ENCODE measurements around the gene CYP2C9.
A peak's percentile ranks its signal among the peaks of the same experiment; 100 is the strongest.

Gene CYP2C9

DNA sequence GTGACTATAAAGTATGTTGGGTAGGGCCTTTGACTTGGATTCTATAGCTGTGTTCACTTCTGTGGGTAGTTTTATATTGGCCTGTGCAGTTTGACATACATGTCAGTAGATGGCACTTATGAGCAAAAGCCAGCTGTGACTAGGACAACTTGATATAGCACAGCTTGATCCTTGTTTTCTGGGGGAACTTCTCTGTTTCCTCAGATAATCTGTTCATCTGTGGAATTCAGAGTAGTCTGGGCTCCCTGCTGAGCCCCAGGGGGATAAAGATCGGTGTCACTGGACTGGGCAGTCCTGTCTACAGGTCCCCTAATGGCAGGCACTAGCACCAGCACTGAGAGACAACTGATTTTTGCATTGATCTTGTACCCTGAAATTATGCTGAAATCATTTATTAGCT, 25.4 kb downstream of the CYP2C9 start:
- Histone ChIP-seq H3K27ac (ENCODE audit: low read length) (no peak overlapping the region), H3K4me1 (ENCODE audit: control insufficient read depth in 1 of 2, insufficient read depth in 2 of 2, low read length in 2 of 2) (no peaks in the 10 kb centered on the region), H3K4me3 (ENCODE audit: low read depth in 1 of 2, low read length in 2 of 2) (no peak overlapping the region), H3K27me3 (ENCODE audit: low read depth, low read length) (no peaks in the 10 kb centered on the region), H3K9me3 (ENCODE audit: control insufficient read depth in 1 of 2, low read length in 2 of 2) (peaks cover 0 to 3% of the 10 kb centered on the region in 2 donors), H3K36me3 (ENCODE audit: control insufficient read depth in 1 of 2, insufficient read depth in 2 of 2, low read length in 2 of 2) (no peaks in the 10 kb centered on the region)

DNA sequence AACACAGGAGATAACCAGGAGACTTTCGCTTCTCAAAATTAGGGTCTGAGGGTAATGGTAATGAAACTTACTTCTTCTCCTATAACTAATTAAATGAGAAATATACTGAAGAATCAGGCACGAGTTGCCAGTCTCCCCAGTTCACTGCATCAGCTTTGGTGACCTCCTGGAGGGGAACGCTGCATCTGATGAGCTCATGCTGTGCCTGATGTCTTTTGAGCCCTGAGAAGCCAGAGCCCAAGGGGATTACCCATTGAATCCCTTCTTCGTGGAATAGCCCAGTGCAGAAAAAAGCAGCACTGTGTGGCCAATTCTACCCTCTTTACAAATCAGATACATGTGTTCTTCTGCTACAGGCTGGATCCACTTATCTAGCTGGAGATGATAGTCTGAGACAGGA, 45.1 kb downstream of the CYP2C9 start:
- Histone ChIP-seq H3K4me1 (ENCODE audit: control insufficient read depth in 1 of 2, insufficient read depth in 2 of 2, low read length in 2 of 2) (no peaks in the 10 kb centered on the region), H3K27me3 (ENCODE audit: low read depth, low read length) (no peaks in the 10 kb centered on the region), H3K36me3 (ENCODE audit: control insufficient read depth in 1 of 2, insufficient read depth in 2 of 2, low read length in 2 of 2) (no peaks in the 10 kb centered on the region)

DNA sequence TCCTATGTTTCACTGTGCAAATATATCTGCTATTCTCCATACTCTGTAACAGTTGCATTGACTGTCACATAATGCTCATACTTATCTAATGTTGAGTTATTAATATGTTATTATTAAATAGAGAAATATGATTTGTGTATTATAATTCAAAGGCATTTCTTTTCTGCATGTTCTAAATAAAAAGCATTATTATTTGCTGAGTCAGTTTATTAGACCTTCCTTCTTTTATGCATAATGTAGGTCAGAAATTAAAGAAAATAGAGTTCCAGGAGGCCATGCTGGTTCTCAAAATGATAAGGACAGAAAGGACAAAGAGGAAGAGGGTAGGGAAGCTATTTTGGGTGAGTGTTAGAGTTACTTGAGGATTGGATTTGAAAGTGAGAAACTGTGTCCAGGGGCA, 50.7 kb downstream of the CYP2C9 start:
- H3K27me3 ChIP-seq (ENCODE audit: low read depth, low read length), result no peaks in the 10 kb centered on the region
- H3K9me3 ChIP-seq (ENCODE audit: control insufficient read depth in 1 of 2, low read length in 2 of 2), result peaks cover 4 to 16% of the 10 kb centered on the region in 2 donors
- H3K4me1 ChIP-seq (ENCODE audit: control insufficient read depth in 1 of 2, insufficient read depth in 2 of 2, low read length in 2 of 2), result no peaks in the 10 kb centered on the region
- no peak overlapping the region for H3K4me3 ChIP-seq (ENCODE audit: low read depth in 1 of 2, low read length in 2 of 2)
- no peak overlapping the region for H3K27ac ChIP-seq (ENCODE audit: low read length)
- H3K36me3 ChIP-seq (ENCODE audit: control insufficient read depth in 1 of 2, insufficient read depth in 2 of 2, low read length in 2 of 2), result no peaks in the 10 kb centered on the region

More for the DNA sequence above, 45.1 kb downstream of the CYP2C9 start:
- H3K4me3 ChIP-seq (ENCODE audit: low read depth in 1 of 2, low read length in 2 of 2), result no peak overlapping the region
- no peak overlapping the region for H3K27ac ChIP-seq (ENCODE audit: low read length)
- H3K9me3 ChIP-seq (ENCODE audit: control insufficient read depth in 1 of 2, low read length in 2 of 2), result no peaks in the 10 kb centered on the region

DNA sequence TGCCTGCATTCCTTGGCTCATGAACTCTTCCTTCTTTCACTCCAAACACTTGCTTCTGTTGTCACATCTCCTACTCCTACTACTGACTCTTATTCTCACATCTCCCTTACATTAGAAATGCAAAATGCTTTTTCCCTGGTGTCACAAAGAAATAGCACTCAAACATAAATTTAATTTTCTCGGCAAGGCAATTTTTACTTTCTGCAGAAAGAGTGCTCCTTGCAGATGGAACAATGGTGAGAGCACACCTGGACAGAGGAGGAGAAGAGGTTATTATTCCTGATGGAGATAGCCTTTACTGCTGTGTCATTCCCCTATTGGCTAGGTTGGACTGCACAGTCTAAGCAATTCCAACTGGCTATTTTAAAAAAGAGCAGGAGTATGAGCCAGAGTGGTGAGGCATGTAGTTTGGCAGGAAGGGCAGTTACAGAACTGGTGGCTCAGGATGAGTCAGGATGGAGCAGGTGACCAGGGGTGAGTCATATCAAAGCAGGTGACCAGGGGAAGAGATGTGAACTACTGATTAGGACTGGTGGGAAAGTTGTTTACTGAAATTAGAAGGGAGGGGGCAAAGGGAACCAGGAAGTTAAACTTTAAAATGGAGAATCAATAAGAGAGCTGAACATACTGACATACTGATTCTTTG, 52.9 kb downstream of the CYP2C9 start:
- Histone ChIP-seq H3K36me3 (ENCODE audit: control insufficient read depth in 1 of 2, insufficient read depth in 2 of 2, low read length in 2 of 2) (no peaks in the 10 kb centered on the region), H3K27me3 (ENCODE audit: low read depth, low read length) (no peaks in the 10 kb centered on the region), H3K9me3 (ENCODE audit: control insufficient read depth in 1 of 2, low read length in 2 of 2) (peaks cover 4 to 16% of the 10 kb centered on the region in 2 donors), H3K4me1 (ENCODE audit: control insufficient read depth in 1 of 2, insufficient read depth in 2 of 2, low read length in 2 of 2) (no peaks in the 10 kb centered on the region), H3K4me3 (ENCODE audit: low read depth in 1 of 2, low read length in 2 of 2) (peak overlapping the region in 1 of 2 donors; percentile 24), H3K27ac (ENCODE audit: low read length) (no peak overlapping the region)

DNA sequence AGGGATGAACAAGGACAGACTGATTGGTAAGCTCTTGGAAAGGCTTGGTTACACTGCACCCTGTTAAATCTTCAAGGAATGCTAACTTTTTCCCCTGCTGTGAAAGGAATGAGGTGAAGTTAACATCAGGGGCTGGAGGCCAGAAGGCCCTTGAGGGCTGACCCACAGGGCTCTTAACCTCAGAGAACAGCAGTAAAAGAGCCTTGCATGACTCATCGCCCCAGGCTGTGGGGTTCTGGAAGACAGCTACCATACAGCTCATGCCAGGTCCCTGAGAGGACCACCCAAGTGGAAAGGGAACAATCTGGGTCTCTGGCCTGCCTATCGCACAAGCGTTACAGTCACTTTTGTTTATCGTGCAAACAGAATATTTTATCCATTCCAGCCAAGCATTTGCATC, 54.4 kb downstream of the CYP2C9 start:
- Histone ChIP-seq H3K27ac (ENCODE audit: low read length) (no peak overlapping the region), H3K27me3 (ENCODE audit: low read depth, low read length) (no peaks in the 10 kb centered on the region), H3K36me3 (ENCODE audit: control insufficient read depth in 1 of 2, insufficient read depth in 2 of 2, low read length in 2 of 2) (no peaks in the 10 kb centered on the region), H3K4me3 (ENCODE audit: low read depth in 1 of 2, low read length in 2 of 2) (no peak overlapping the region), H3K9me3 (ENCODE audit: control insufficient read depth in 1 of 2, low read length in 2 of 2) (peaks cover 4 to 16% of the 10 kb centered on the region in 2 donors), H3K4me1 (ENCODE audit: control insufficient read depth in 1 of 2, insufficient read depth in 2 of 2, low read length in 2 of 2) (no peaks in the 10 kb centered on the region)

DNA sequence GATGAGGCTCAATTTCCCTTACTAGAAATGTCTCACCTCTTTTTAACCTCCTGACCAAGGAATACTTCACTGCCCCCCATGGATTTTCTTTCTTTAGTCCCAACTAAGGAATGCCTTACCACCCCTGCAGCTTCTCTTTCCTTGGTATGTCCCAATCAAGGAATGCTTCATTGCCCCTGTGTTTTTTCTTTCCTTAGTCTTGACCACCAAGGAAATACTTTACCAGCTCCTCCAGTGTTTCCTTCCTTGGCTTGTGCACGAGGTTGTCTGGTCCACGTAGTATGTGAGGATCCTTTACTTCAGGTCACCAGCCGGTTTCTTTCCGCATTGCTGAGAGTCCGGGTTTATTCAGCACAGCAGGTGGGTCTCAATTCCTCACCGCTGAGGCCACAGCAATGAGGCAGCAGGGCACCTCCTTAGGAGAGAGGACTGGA, 59.3 kb downstream of the CYP2C9 start:
- Histone ChIP-seq H3K9me3 (ENCODE audit: control insufficient read depth in 1 of 2, low read length in 2 of 2) (no peaks in the 10 kb centered on the region), H3K27me3 (ENCODE audit: low read depth, low read length) (no peaks in the 10 kb centered on the region), H3K27ac (ENCODE audit: low read length) (no peak overlapping the region), H3K4me1 (ENCODE audit: control insufficient read depth in 1 of 2, insufficient read depth in 2 of 2, low read length in 2 of 2) (no peaks in the 10 kb centered on the region), H3K36me3 (ENCODE audit: control insufficient read depth in 1 of 2, insufficient read depth in 2 of 2, low read length in 2 of 2) (no peaks in the 10 kb centered on the region), H3K4me3 (ENCODE audit: low read depth in 1 of 2, low read length in 2 of 2) (no peak overlapping the region)

DNA sequence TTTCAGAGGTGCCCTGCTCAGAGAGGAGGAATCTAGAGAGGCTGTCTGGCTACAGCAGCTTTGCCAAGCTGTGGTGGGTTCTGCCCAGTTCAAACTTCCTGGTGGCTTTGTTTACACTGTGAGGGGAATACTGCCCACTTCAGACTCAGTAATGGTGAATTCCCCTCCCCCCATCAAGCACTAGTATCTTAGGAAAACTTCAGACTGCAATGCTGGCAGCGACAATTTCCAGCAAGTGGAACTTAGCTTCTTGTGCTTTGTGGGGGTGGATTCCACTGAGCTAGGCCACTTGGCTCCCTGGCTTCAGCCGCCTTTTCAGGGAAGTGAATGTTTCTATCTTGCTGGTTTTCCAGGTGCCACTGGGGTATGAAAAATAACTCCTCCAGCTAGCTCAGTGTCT, 88.0 kb downstream of the CYP2C9 start:
- Histone ChIP-seq H3K27me3 (ENCODE audit: low read depth, low read length) (no peaks in the 10 kb centered on the region), H3K4me3 (ENCODE audit: low read depth in 1 of 2, low read length in 2 of 2) (no peak overlapping the region), H3K36me3 (ENCODE audit: control insufficient read depth in 1 of 2, insufficient read depth in 2 of 2, low read length in 2 of 2) (no peaks in the 10 kb centered on the region), H3K27ac (ENCODE audit: low read length) (no peak overlapping the region), H3K4me1 (ENCODE audit: control insufficient read depth in 1 of 2, insufficient read depth in 2 of 2, low read length in 2 of 2) (no peaks in the 10 kb centered on the region), H3K9me3 (ENCODE audit: control insufficient read depth in 1 of 2, low read length in 2 of 2) (peaks cover 0 to 2% of the 10 kb centered on the region in 2 donors)

DNA sequence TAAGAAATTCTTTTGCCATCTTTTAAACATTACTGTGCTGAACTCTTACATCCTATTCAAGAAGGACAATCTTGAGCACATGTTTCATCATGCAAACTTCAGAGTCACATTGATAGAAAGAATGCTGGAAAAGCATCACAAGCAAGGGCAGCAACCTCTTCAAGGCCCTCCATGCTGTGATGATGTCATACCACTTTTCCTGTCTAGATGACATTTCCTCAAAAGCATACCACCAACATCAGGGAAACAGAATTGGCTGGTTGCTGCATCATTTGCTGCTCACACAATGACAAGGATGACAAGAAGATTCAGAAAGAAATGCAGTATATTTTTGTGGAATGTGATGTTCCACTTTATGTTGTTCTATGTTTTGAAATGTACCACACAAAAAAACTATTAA, 93.2 kb downstream of the CYP2C9 start:
- Histone ChIP-seq H3K27ac (ENCODE audit: low read length) (no peak overlapping the region), H3K4me1 (ENCODE audit: control insufficient read depth in 1 of 2, insufficient read depth in 2 of 2, low read length in 2 of 2) (no peaks in the 10 kb centered on the region), H3K36me3 (ENCODE audit: control insufficient read depth in 1 of 2, insufficient read depth in 2 of 2, low read length in 2 of 2) (no peaks in the 10 kb centered on the region), H3K27me3 (ENCODE audit: low read depth, low read length) (no peaks in the 10 kb centered on the region), H3K4me3 (ENCODE audit: low read depth in 1 of 2, low read length in 2 of 2) (no peak overlapping the region), H3K9me3 (ENCODE audit: control insufficient read depth in 1 of 2, low read length in 2 of 2) (peaks cover 0 to 2% of the 10 kb centered on the region in 2 donors)

DNA sequence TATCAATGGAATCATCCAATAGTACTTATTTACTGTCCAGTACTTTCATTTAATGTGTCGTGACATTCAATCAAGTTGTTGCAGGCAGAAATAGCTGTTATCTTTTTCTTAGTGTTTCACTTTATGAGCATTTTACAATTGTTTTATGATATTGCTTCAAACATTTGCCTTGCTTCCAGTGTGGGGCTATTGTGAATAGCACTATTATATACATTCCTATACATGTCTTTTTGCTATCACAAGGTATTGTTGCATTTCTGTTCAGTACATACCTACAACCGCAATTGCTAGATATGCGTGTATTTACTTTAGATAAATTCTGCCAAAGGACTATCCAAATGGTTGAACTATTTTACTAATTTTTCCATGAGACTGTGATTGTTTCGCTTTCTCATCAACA, 95.9 kb downstream of the CYP2C9 start:
- no peak overlapping the region for H3K27ac ChIP-seq (ENCODE audit: low read length)
- H3K9me3 ChIP-seq (ENCODE audit: control insufficient read depth in 1 of 2, low read length in 2 of 2), result peaks cover 0 to 2% of the 10 kb centered on the region in 2 donors

DNA sequence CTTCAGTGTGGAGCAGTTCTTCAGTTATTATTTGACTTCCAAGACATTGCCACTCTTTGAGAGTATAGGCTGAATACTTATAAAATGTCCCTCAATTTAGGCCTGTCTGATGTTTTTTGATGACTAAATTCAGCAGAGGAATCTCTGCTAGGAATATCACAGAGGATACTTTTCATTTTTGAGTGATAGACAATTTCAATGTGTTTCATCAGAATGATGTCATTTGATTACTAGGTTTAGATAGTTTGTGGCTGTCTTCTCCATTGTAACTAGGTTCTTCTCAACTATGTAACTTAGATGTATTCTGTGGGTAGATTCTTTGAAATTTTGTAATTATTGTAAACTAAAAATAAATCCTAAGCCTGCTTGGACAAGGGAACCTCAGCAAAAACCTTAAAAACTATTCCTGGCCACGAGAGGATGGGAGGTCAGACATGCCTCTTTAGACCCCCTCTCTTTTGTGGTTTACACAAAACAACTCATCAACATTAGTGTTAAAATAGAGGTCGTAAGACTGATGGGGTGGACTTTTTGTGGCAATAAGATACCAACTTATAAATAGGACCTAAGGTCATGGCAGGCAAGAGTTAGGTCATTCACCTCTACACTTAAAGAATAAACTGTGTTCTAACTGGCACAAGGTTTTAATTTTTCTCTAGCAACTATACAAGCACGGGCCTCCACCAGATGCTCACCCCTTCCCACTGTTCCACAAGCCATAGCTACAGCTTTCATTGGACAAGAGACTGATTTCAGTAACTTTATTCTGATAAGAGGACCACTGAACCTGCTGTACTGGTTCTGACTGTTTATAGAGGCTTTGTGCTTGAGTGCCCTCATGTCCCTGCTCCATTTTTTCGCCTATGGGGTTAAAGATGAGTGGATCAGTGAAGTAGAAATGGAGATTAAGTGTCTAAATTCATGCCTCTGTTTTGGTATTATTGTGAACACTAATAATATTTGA, 97.2 kb downstream of the CYP2C9 start:
- H3K36me3 ChIP-seq (ENCODE audit: control insufficient read depth in 1 of 2, insufficient read depth in 2 of 2, low read length in 2 of 2), result no peaks in the 10 kb centered on the region
- no peaks in the 10 kb centered on the region for H3K27me3 ChIP-seq (ENCODE audit: low read depth, low read length)
- no peaks in the 10 kb centered on the region for H3K4me1 ChIP-seq (ENCODE audit: control insufficient read depth in 1 of 2, insufficient read depth in 2 of 2, low read length in 2 of 2)
- H3K4me3 ChIP-seq (ENCODE audit: low read depth in 1 of 2, low read length in 2 of 2), result no peak overlapping the region
- H3K9me3 ChIP-seq (ENCODE audit: control insufficient read depth in 1 of 2, low read length in 2 of 2), result no peaks in the 10 kb centered on the region
- H3K27ac ChIP-seq (ENCODE audit: low read length), result no peak overlapping the region

More for the DNA sequence above, 95.9 kb downstream of the CYP2C9 start:
- no peaks in the 10 kb centered on the region for H3K36me3 ChIP-seq (ENCODE audit: control insufficient read depth in 1 of 2, insufficient read depth in 2 of 2, low read length in 2 of 2)
- H3K4me1 ChIP-seq (ENCODE audit: control insufficient read depth in 1 of 2, insufficient read depth in 2 of 2, low read length in 2 of 2), result no peaks in the 10 kb centered on the region
- H3K27me3 ChIP-seq (ENCODE audit: low read depth, low read length), result no peaks in the 10 kb centered on the region
- H3K4me3 ChIP-seq (ENCODE audit: low read depth in 1 of 2, low read length in 2 of 2), result no peak overlapping the region

DNA sequence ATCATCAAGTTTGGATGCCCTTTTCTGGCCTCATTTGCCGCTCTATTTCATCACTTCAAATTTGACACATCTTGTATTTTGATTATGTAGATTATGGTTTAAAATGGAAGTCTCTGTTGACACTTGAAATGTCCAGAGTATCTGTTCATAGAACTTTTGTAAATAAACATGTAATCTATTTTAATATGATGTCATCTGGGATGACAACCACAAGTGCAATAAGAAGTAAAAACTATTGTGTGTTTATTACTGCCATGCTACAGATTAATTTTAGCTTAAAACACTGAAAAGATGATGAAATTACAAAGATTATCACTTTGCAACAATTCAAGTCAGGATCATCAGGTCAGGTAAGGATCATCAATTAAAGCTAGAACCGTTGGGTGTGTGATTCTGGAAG, 100.8 kb downstream of the CYP2C9 start:
- H3K4me3 ChIP-seq (ENCODE audit: low read depth in 1 of 2, low read length in 2 of 2), result no peak overlapping the region
- H3K27ac ChIP-seq (ENCODE audit: low read length), result no peak overlapping the region
- H3K9me3 ChIP-seq (ENCODE audit: control insufficient read depth in 1 of 2, low read length in 2 of 2), result no peaks in the 10 kb centered on the region
- no peaks in the 10 kb centered on the region for H3K27me3 ChIP-seq (ENCODE audit: low read depth, low read length)
- no peaks in the 10 kb centered on the region for H3K4me1 ChIP-seq (ENCODE audit: control insufficient read depth in 1 of 2, insufficient read depth in 2 of 2, low read length in 2 of 2)
- H3K36me3 ChIP-seq (ENCODE audit: control insufficient read depth in 1 of 2, insufficient read depth in 2 of 2, low read length in 2 of 2), result no peaks in the 10 kb centered on the region
